Caki2 (cell line): ENCODE results near the gene POTEB. TPM values are rescaled to one million over a fixed set of nuclear protein-coding genes. Genes with fewer than 3 reads are reported as not detected.
"Not testable (repeated sequence)": the region's sequence is repeated elsewhere in the genome, so short reads cannot be mapped to it uniquely, and the experiment has no call there.

Experiments used
- DNase-seq: peaks from one replicate; pipeline ENCODE4 v3.0.0-alpha.2; 2015; ENCODE audit warnings: low read depth
- in situ Hi-C: cut with HindIII; loops from 2 replicates; pipeline ENCODE4 v1.10.0; 2016; ENCODE audit warnings: low sequenced_read_pairs, low pct_unique_long_range_greater_than_20kb, mixed read lengths
- total RNA-seq: library from RNA; depleted of rRNA; stranded (reverse); fragments of >200 nt; shearing (Covaris generic); gene quantifications from 2 replicates; pipeline ENCODE4 v1.2.3, GENCODE V29; 2014; ENCODE audit warnings: low replicate concordance; rRNA removed

POTEB gene
- total RNA-seq: not detected in 2 replicates

DNA sequence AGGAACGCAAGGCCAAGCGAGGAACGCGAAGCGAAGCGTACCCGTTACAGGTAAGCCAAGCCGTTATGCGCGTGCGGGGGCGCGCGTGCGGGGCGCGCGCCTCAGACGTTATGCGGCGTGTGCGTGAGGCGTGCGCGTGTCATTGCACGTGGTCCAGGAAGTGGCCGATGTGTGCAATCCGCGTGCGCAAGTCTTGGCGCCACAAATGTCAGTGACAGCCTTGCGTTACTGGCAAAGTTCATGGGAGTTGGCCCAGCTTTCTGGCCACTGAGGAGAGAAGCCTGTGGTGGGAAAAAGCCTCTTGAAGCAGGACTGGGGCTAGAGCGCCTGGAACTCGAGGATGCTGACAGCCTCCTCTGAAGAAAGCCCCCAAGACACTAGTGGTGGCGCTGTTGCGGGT is at the start of gene POTEB:
TSS of gene POTEB (minus strand) at position 101 of the 400 bp plus-strand sequence. CDS start 489 bp downstream, outside the sequence.
- DNase-seq, in situ Hi-C loops: not testable (repeated sequence)

DNA sequence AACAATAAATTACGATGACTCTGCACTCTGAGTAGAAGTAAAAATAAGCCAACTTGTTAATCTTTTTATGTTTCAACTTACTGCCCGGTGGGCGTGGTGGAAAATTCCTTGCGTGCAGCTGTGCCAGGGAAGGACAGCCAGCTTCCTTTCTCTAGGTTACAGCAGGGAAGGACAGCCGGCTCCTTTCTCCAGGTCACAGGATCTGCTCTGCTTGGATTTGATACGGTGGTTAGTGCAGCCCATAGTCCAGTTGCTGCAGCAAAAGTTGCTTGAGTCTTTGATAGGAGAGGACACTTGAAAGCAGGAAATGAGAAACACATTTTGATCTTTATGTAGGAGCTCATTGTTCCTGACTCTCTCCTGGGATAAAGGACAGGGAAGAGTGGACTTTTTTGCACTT is 13.4 kb upstream of the POTEB start:
- in situ Hi-C loops, DNase-seq: not testable (repeated sequence)

DNA sequence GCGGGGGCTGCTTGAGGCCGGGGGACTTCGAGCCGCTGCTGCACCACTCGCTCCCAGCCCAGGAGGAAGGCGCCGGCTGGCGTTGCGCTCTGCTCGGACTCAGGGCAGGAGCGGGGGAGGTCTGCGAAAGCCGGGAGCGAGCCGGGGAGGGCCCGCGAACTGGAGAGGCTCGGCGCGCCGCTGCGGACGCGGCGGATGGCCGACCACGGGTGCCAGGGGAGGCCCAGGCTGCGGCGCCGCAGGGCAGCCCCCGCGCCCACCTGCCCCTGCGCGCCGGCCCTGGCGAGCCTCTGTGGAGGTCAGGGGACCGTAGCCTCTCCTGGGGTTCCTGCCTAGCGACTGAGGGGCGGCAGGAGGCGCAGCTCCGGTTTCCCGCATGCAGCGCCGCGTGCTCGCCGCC is 12.0 kb upstream of the POTEB start:
- in situ Hi-C loops, DNase-seq: not testable (repeated sequence)

DNA sequence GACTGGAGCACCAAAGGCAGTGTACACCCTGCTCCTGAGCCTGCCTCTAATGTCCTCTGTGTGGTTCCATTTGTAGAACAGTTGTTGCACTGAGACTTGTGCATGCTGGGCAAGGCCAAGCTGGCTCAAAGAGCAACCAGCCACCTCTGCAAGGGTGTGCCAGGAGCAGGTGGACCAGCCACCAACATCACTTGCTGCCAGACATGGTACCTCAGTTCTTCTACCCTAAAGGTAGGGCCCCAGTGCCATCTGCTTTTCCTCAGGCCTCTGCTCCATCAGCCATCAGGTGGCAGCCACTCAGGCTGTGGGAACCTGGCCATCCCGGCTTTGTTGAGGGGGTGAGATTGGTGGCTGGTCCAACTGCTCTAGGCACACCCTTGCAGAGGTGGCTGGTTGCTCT is 38.7 kb downstream of the POTEB start:
- in situ Hi-C loops, DNase-seq: not testable (repeated sequence)

Other genes with a start within 250 kb of the POTEB start
- gene OR4M2, start 202.8 kb upstream of the POTEB start, total RNA-seq: not detected in 2 replicates